ENCODE results near the gene CYP26A1.

Gene CYP26A1

GRCh38 chr10:93110472-93111146 lies 36.9 kb downstream of the CYP26A1 start:
- Histone ChIP-seq H3K9me3 (ENCODE audit: insufficient read depth, low read length) (no peaks in the 10 kb centered on the region; the same call in 1 of the 2 replicates), H3K36me3 (ENCODE audit: insufficient read depth, insufficient read length, low read length) (no peaks in the 10 kb centered on the region), H3K4me3 (ENCODE audit: insufficient read length, low read depth) (no peak overlapping the region), H3K9ac (ENCODE audit: insufficient read length, low read depth) (no peak overlapping the region), H3K4me1 (ENCODE audit: insufficient read depth, insufficient read length) (no peaks in the 10 kb centered on the region), H3K27me3 (ENCODE audit: insufficient read depth, insufficient read length) (peaks cover 16% of the 10 kb centered on the region)
- TF ChIP-seq ZNF274 (IDR thresholded peaks at IDR 0.05; ENCODE audit: low read depth, low read length) (no peak), YY1 (IDR thresholded peaks at IDR 0.05; ENCODE audit: insufficient read depth, insufficient read length) (no peak), SUZ12 (IDR thresholded peaks at IDR 0.05; ENCODE audit: extremely low read depth, insufficient read depth, insufficient read length) (no peak)
- no peak for DNase-seq (ENCODE audit: low read depth, low spot score)

- Histone ChIP-seq H3K36me3 (ENCODE audit: insufficient read depth, insufficient read length, low read length) (no peaks in the 10 kb centered on the region), H3K9me3 (ENCODE audit: insufficient read depth, low read length) (peaks cover 10% of the 10 kb centered on the region; the same call in 1 of the 2 replicates), H3K4me3 (ENCODE audit: insufficient read length, low read depth) (no peak overlapping the region), H3K27me3 (ENCODE audit: insufficient read depth, insufficient read length) (peaks cover 19% of the 10 kb centered on the region), H3K9ac (ENCODE audit: insufficient read length, low read depth) (no peak overlapping the region), H3K4me1 (ENCODE audit: insufficient read depth, insufficient read length) (no peaks in the 10 kb centered on the region)
- DNase-seq (ENCODE audit: low read depth, low spot score) = no peak
- TF ChIP-seq YY1 (IDR thresholded peaks at IDR 0.05; ENCODE audit: insufficient read depth, insufficient read length) (no peak), SUZ12 (IDR thresholded peaks at IDR 0.05; ENCODE audit: extremely low read depth, insufficient read depth, insufficient read length) (no peak)
Observed at GRCh38 chr10:93113042-93113441, 39.3 kb downstream of the CYP26A1 start.

GRCh38 chr10:93115661-93116383 lies 42.1 kb downstream of the CYP26A1 start:
- Histone ChIP-seq H3K9ac (ENCODE audit: insufficient read length, low read depth) (no peak overlapping the region), H3K4me1 (ENCODE audit: insufficient read depth, insufficient read length) (no peaks in the 10 kb centered on the region), H3K4me3 (ENCODE audit: insufficient read length, low read depth) (no peak overlapping the region), H3K9me3 (ENCODE audit: insufficient read depth, low read length) (peaks cover 10% of the 10 kb centered on the region; the same call in 1 of the 2 replicates), H3K36me3 (ENCODE audit: insufficient read depth, insufficient read length, low read length) (no peaks in the 10 kb centered on the region), H3K27me3 (ENCODE audit: insufficient read depth, insufficient read length) (peaks cover 25% of the 10 kb centered on the region)
- DNase-seq (ENCODE audit: low read depth, low spot score) = peak; percentile 68
- TF ChIP-seq YY1 (IDR thresholded peaks at IDR 0.05; ENCODE audit: insufficient read depth, insufficient read length) (no peak), ZNF274 (IDR thresholded peaks at IDR 0.05; ENCODE audit: low read depth, low read length) (no peak), SUZ12 (IDR thresholded peaks at IDR 0.05; ENCODE audit: extremely low read depth, insufficient read depth, insufficient read length) (no peak)

- TF ChIP-seq ZNF274 (IDR thresholded peaks at IDR 0.05; ENCODE audit: low read depth, low read length) (no peak), SUZ12 (IDR thresholded peaks at IDR 0.05; ENCODE audit: extremely low read depth, insufficient read depth, insufficient read length) (no peak), YY1 (IDR thresholded peaks at IDR 0.05; ENCODE audit: insufficient read depth, insufficient read length) (no peak)
- peaks cover 15% of the 10 kb centered on the region for H3K9me3 ChIP-seq (ENCODE audit: insufficient read depth, low read length)
Observed at GRCh38 chr10:93121311-93121710, 47.6 kb downstream of the CYP26A1 start.

GRCh38 chr10:93123766-93124165 lies 50.1 kb downstream of the CYP26A1 start:
- no peak overlapping the region for H3K9ac ChIP-seq (ENCODE audit: insufficient read length, low read depth)
- H3K4me1 ChIP-seq (ENCODE audit: insufficient read depth, insufficient read length) = no peaks in the 10 kb centered on the region
- H3K9me3 ChIP-seq (ENCODE audit: insufficient read depth, low read length) = peaks cover 23% of the 10 kb centered on the region
- H3K4me3 ChIP-seq (ENCODE audit: insufficient read length, low read depth) = no peak overlapping the region
- peaks cover 5% of the 10 kb centered on the region for H3K27me3 ChIP-seq (ENCODE audit: insufficient read depth, insufficient read length)
- no peaks in the 10 kb centered on the region for H3K36me3 ChIP-seq (ENCODE audit: insufficient read depth, insufficient read length, low read length)
- TF ChIP-seq YY1 (IDR thresholded peaks at IDR 0.05; ENCODE audit: insufficient read depth, insufficient read length) = no peak
- TF ChIP-seq SUZ12 (IDR thresholded peaks at IDR 0.05; ENCODE audit: extremely low read depth, insufficient read depth, insufficient read length) = no peak
- no peak for TF ChIP-seq ZNF274 (IDR thresholded peaks at IDR 0.05; ENCODE audit: low read depth, low read length)
- DNase-seq (ENCODE audit: low read depth, low spot score) = no peak

More at GRCh38 chr10:93121311-93121710, 47.6 kb downstream of the CYP26A1 start:
- Histone ChIP-seq H3K9ac (ENCODE audit: insufficient read length, low read depth) (no peak overlapping the region), H3K4me3 (ENCODE audit: insufficient read length, low read depth) (no peak overlapping the region), H3K36me3 (ENCODE audit: insufficient read depth, insufficient read length, low read length) (no peaks in the 10 kb centered on the region), H3K27me3 (ENCODE audit: insufficient read depth, insufficient read length) (peaks cover 10% of the 10 kb centered on the region), H3K4me1 (ENCODE audit: insufficient read depth, insufficient read length) (no peaks in the 10 kb centered on the region)
- DNase-seq (ENCODE audit: low read depth, low spot score) = no peak

- DNase-seq (ENCODE audit: low read depth, low spot score) = no peak
- H3K9me3 ChIP-seq (ENCODE audit: insufficient read depth, low read length) = peaks cover 23% of the 10 kb centered on the region
- no peaks in the 10 kb centered on the region for H3K4me1 ChIP-seq (ENCODE audit: insufficient read depth, insufficient read length)
- H3K36me3 ChIP-seq (ENCODE audit: insufficient read depth, insufficient read length, low read length) = no peaks in the 10 kb centered on the region
- no peak overlapping the region for H3K4me3 ChIP-seq (ENCODE audit: insufficient read length, low read depth)
- TF ChIP-seq SUZ12 (IDR thresholded peaks at IDR 0.05; ENCODE audit: extremely low read depth, insufficient read depth, insufficient read length) (no peak), YY1 (IDR thresholded peaks at IDR 0.05; ENCODE audit: insufficient read depth, insufficient read length) (no peak), ZNF274 (IDR thresholded peaks at IDR 0.05; ENCODE audit: low read depth, low read length) (no peak)
- peaks cover 5% of the 10 kb centered on the region for H3K27me3 ChIP-seq (ENCODE audit: insufficient read depth, insufficient read length)
- H3K9ac ChIP-seq (ENCODE audit: insufficient read length, low read depth) = no peak overlapping the region
Observed at GRCh38 chr10:93124580-93125318, 51.1 kb downstream of the CYP26A1 start.

GRCh38 chr10:93125966-93126365 lies 52.3 kb downstream of the CYP26A1 start:
- DNase-seq (ENCODE audit: low read depth, low spot score) = no peak
- Histone ChIP-seq H3K9ac (ENCODE audit: insufficient read length, low read depth) (no peak overlapping the region), H3K4me3 (ENCODE audit: insufficient read length, low read depth) (no peak overlapping the region)

More at GRCh38 chr10:93125966-93126365, 52.3 kb downstream of the CYP26A1 start:
- TF ChIP-seq ZNF274 (IDR thresholded peaks at IDR 0.05; ENCODE audit: low read depth, low read length) (no peak), SUZ12 (IDR thresholded peaks at IDR 0.05; ENCODE audit: extremely low read depth, insufficient read depth, insufficient read length) (no peak), YY1 (IDR thresholded peaks at IDR 0.05; ENCODE audit: insufficient read depth, insufficient read length) (no peak)
- H3K36me3 ChIP-seq (ENCODE audit: insufficient read depth, insufficient read length, low read length) = no peaks in the 10 kb centered on the region
- H3K27me3 ChIP-seq (ENCODE audit: insufficient read depth, insufficient read length) = no peaks in the 10 kb centered on the region
- H3K9me3 ChIP-seq (ENCODE audit: insufficient read depth, low read length) = peaks cover 23% of the 10 kb centered on the region
- no peaks in the 10 kb centered on the region for H3K4me1 ChIP-seq (ENCODE audit: insufficient read depth, insufficient read length)
